HEK293 (cell line): ENCODE results near the gene PRPF38A.

Experiments used
- HOXC10 ChIP-seq: sonication (generic); formaldehyde crosslinking; IDR thresholded peaks from 2 replicates; pipeline ENCODE4 v1.8.1; 2023; ENCODE audit warnings: mild to moderate bottlenecking, missing genetic modification reagents
- ZBTB48 ChIP-seq: fragments of 450-650 bp; formaldehyde crosslinking; IDR thresholded peaks from 2 replicates; pipeline ENCODE4 v1.5.1; 2016; ENCODE audit warnings: missing biosample characterization, missing genetic modification characterization
- ZNF239 ChIP-seq: fragments of 450-650 bp; formaldehyde crosslinking; IDR thresholded peaks from 2 replicates; pipeline ENCODE4 v1.5.1; 2016; ENCODE audit warnings: missing biosample characterization, missing genetic modification characterization
- ZNF274 ChIP-seq, 2 experiments: fragments of 200-500 bp in 1 of 2; fragments of 450-650 bp in 1 of 2; sonication (Bioruptor generic) in 1 of 2; formaldehyde crosslinking in 1 of 2; IDR thresholded peaks; 2 replicates each; pipeline versions ENCODE4 v1.5.1 to v1.6.1; 2014 to 2016; ENCODE audit warnings: borderline replicate concordance in 1 of 2, inconsistent platforms in 1 of 2, low read length in 1 of 2, missing biosample characterization in 1 of 2, missing genetic modification characterization in 1 of 2
- ZNF302 ChIP-seq: fragments of 450-650 bp; formaldehyde crosslinking; IDR thresholded peaks from 2 replicates; pipeline ENCODE4 v1.5.1; 2016; ENCODE audit warnings: missing biosample characterization, missing genetic modification characterization, low read depth
- ZNF394 ChIP-seq: fragments of 450-650 bp; formaldehyde crosslinking; IDR thresholded peaks from 2 replicates; pipeline ENCODE4 v1.5.1; 2016; ENCODE audit warnings: missing biosample characterization, missing genetic modification characterization, mild to moderate bottlenecking, moderate library complexity, borderline replicate concordance
- ZNF629 ChIP-seq: fragments of 450-650 bp; formaldehyde crosslinking; IDR thresholded peaks from 2 replicates; pipeline ENCODE4 v1.5.1; 2017; ENCODE audit warnings: missing biosample characterization, missing genetic modification characterization
- ZNF792 ChIP-seq: fragments of 450-650 bp; formaldehyde crosslinking; IDR thresholded peaks from 2 replicates; pipeline ENCODE4 v1.5.1; 2016; ENCODE audit warnings: missing biosample characterization, missing genetic modification characterization
- TF ChIP-seq, protein P1 (sequence below): fragments of 450-650 bp; formaldehyde crosslinking; IDR thresholded peaks from 2 replicates; pipeline ENCODE4 v1.5.1; 2016; ENCODE audit warnings: missing biosample characterization, missing genetic modification characterization
- TF ChIP-seq, protein P2 (sequence below): fragments of 450-650 bp; formaldehyde crosslinking; IDR thresholded peaks from 2 replicates; pipeline ENCODE4 v1.5.1; 2016; ENCODE audit warnings: missing biosample characterization, missing genetic modification characterization
- TF ChIP-seq, protein P3 (sequence below): fragments of 450-650 bp; formaldehyde crosslinking; conservative IDR thresholded peaks from 2 replicates; pipeline ENCODE4 v1.5.1; 2016; ENCODE audit warnings: low read depth, missing biosample characterization, missing genetic modification characterization
- TF ChIP-seq, protein P4 (sequence below): fragments of 450-650 bp; formaldehyde crosslinking; IDR thresholded peaks from 2 replicates; pipeline ENCODE4 v1.5.1; 2016; ENCODE audit warnings: missing biosample characterization, missing genetic modification characterization, low read depth

DNA sequence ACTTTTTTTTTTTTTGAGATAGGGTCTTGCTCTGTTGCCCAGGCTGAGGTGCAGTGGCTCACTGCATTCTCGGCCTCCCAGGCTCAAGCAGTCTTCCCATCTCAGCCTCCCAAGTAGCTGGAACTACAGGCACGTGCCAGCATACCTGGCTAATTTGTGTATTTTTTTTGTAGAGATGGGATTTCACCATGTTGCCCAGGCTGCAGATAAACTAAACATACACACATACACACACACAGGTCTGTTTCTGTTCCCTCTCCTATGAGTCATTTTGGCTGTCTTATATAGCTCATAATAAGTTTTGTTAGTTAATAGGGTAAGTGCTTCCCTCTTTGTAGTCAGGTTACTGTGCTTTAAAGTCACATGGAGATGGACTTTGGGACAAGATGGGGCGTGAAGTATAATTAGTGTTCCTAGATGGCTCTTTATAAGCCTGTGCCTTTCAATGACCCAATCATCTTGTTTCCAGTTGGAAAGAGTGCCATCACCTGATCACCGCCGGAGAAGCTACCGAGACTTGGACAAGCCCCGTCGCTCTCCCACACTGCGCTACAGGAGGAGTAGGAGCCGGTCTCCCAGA is 9.1 kb downstream of the PRPF38A start:
- TF ChIP-seq, protein P1, sequence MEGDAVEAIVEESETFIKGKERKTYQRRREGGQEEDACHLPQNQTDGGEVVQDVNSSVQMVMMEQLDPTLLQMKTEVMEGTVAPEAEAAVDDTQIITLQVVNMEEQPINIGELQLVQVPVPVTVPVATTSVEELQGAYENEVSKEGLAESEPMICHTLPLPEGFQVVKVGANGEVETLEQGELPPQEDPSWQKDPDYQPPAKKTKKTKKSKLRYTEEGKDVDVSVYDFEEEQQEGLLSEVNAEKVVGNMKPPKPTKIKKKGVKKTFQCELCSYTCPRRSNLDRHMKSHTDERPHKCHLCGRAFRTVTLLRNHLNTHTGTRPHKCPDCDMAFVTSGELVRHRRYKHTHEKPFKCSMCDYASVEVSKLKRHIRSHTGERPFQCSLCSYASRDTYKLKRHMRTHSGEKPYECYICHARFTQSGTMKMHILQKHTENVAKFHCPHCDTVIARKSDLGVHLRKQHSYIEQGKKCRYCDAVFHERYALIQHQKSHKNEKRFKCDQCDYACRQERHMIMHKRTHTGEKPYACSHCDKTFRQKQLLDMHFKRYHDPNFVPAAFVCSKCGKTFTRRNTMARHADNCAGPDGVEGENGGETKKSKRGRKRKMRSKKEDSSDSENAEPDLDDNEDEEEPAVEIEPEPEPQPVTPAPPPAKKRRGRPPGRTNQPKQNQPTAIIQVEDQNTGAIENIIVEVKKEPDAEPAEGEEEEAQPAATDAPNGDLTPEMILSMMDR (tag by site-specific recombination) = no peak
- TF ChIP-seq, protein P2, sequence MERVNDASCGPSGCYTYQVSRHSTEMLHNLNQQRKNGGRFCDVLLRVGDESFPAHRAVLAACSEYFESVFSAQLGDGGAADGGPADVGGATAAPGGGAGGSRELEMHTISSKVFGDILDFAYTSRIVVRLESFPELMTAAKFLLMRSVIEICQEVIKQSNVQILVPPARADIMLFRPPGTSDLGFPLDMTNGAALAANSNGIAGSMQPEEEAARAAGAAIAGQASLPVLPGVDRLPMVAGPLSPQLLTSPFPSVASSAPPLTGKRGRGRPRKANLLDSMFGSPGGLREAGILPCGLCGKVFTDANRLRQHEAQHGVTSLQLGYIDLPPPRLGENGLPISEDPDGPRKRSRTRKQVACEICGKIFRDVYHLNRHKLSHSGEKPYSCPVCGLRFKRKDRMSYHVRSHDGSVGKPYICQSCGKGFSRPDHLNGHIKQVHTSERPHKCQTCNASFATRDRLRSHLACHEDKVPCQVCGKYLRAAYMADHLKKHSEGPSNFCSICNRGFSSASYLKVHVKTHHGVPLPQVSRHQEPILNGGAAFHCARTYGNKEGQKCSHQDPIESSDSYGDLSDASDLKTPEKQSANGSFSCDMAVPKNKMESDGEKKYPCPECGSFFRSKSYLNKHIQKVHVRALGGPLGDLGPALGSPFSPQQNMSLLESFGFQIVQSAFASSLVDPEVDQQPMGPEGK (tag by site-specific recombination) = no peak
- TF ChIP-seq ZNF394 = no peak
- TF ChIP-seq, protein P3, sequence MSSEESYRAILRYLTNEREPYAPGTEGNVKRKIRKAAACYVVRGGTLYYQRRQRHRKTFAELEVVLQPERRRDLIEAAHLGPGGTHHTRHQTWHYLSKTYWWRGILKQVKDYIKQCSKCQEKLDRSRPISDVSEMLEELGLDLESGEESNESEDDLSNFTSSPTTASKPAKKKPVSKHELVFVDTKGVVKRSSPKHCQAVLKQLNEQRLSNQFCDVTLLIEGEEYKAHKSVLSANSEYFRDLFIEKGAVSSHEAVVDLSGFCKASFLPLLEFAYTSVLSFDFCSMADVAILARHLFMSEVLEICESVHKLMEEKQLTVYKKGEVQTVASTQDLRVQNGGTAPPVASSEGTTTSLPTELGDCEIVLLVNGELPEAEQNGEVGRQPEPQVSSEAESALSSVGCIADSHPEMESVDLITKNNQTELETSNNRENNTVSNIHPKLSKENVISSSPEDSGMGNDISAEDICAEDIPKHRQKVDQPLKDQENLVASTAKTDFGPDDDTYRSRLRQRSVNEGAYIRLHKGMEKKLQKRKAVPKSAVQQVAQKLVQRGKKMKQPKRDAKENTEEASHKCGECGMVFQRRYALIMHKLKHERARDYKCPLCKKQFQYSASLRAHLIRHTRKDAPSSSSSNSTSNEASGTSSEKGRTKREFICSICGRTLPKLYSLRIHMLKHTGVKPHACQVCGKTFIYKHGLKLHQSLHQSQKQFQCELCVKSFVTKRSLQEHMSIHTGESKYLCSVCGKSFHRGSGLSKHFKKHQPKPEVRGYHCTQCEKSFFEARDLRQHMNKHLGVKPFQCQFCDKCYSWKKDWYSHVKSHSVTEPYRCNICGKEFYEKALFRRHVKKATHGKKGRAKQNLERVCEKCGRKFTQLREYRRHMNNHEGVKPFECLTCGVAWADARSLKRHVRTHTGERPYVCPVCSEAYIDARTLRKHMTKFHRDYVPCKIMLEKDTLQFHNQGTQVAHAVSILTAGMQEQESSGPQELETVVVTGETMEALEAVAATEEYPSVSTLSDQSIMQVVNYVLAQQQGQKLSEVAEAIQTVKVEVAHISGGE (tag by site-specific recombination) = no peak
- no peak for TF ChIP-seq ZNF239 (tag by site-specific recombination)
- TF ChIP-seq ZNF274 (IDR thresholded peaks at IDR 0.05; ENCODE audit: low read length) = no peak
- TF ChIP-seq ZNF274 (tag by site-specific recombination; IDR thresholded peaks at IDR 0.05; ENCODE audit: borderline replicate concordance) = no peak
- TF ChIP-seq ZNF792 (tag by site-specific recombination) = no peak
- TF ChIP-seq HOXC10 = no peak
- TF ChIP-seq, protein P4, sequence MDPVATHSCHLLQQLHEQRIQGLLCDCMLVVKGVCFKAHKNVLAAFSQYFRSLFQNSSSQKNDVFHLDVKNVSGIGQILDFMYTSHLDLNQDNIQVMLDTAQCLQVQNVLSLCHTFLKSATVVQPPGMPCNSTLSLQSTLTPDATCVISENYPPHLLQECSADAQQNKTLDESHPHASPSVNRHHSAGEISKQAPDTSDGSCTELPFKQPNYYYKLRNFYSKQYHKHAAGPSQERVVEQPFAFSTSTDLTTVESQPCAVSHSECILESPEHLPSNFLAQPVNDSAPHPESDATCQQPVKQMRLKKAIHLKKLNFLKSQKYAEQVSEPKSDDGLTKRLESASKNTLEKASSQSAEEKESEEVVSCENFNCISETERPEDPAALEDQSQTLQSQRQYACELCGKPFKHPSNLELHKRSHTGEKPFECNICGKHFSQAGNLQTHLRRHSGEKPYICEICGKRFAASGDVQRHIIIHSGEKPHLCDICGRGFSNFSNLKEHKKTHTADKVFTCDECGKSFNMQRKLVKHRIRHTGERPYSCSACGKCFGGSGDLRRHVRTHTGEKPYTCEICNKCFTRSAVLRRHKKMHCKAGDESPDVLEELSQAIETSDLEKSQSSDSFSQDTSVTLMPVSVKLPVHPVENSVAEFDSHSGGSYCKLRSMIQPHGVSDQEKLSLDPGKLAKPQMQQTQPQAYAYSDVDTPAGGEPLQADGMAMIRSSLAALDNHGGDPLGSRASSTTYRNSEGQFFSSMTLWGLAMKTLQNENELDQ = no peak
- no peak for TF ChIP-seq ZBTB48 (tag by site-specific recombination)
- no peak for TF ChIP-seq ZNF629 (tag by site-specific recombination)
- no peak for TF ChIP-seq ZNF302 (tag by site-specific recombination)
